A673 (cell line): ENCODE results near the gene FKBP2. TPM values are rescaled to one million over a fixed set of nuclear protein-coding genes. Genes with fewer than 3 reads are reported as not detected.

ENCODE experiments used
- BruUV-seq: library from RNA; stranded (reverse); fragments of 400-500 nt; replicated peaks from 2 replicates; lab custom pipeline; 2021; lab: Mats Ljungman, UMichigan
- CTCF ChIA-PET: fragments of 300-600 bp; sonication (Branson Sonifier 250); formaldehyde crosslinking; loops from one replicate; lab custom pipeline; 2022; ENCODE audit warnings: antibody characterized with exemption; lab: Charles Lee
- POLR2A ChIA-PET: fragments of 300-600 bp; sonication (Branson Sonifier 250); formaldehyde crosslinking; loops from one replicate; lab custom pipeline; 2022; ENCODE audit warnings: antibody characterized with exemption; ENCODE audit not compliant: low non-redundant PET; lab: Charles Lee
- DNase-seq: peaks from one replicate; pipeline ENCODE4 v3.0.0-alpha.2; 2015; ENCODE audit warnings: low spot score
- H3K27ac ChIP-seq: fragments of 200-600 bp; sonication (generic); 2 replicates; pipeline ENCODE4 v1.5.1; 2016; ENCODE audit warnings: mixed run types, low read depth, mild to moderate bottlenecking, mixed read lengths, antibody characterized with exemption, low read length; ENCODE audit not compliant: poor library complexity, severe bottlenecking
- H3K27me3 ChIP-seq: fragments of 200-600 bp; sonication (generic); replicated peaks from 2 replicates; pipeline ENCODE4 v1.6.1; 2017; ENCODE audit warnings: mixed run types, low read depth, mild to moderate bottlenecking, mixed read lengths, antibody characterized with exemption, low read length; ENCODE audit not compliant: insufficient read depth, poor library complexity
- H3K36me3 ChIP-seq: fragments of 200-600 bp; sonication (generic); 2 replicates; pipeline ENCODE4 v1.6.1; 2016; ENCODE audit warnings: mixed run types, mild to moderate bottlenecking, mixed read lengths, antibody characterized with exemption, low read length; ENCODE audit not compliant: insufficient read depth, poor library complexity, severe bottlenecking
- H3K4me1 ChIP-seq: fragments of 200-600 bp; sonication (generic); 2 replicates; pipeline ENCODE4 v1.6.1; 2017; ENCODE audit warnings: mixed run types, mild to moderate bottlenecking, mixed read lengths, antibody characterized with exemption, low read length; ENCODE audit not compliant: insufficient read depth, poor library complexity, severe bottlenecking
- H3K4me3 ChIP-seq: fragments of 200-600 bp; sonication (generic); 2 replicates; pipeline ENCODE4 v1.5.1; 2016; ENCODE audit warnings: low read depth, mixed run types, mild to moderate bottlenecking, mixed read lengths, low read length; ENCODE audit not compliant: poor library complexity, severe bottlenecking
- H3K9me3 ChIP-seq: fragments of 200-600 bp; sonication (generic); 2 replicates; pipeline ENCODE4 v1.6.1; 2016; ENCODE audit warnings: mixed run types, low read depth, mild to moderate bottlenecking, mixed read lengths, antibody characterized with exemption, low read length; ENCODE audit not compliant: poor library complexity, severe bottlenecking
- CTCF ChIP-seq: fragments of 300-800, 200-600 bp; sonication (generic); conservative IDR thresholded peaks from 2 replicates; pipeline ENCODE4 v1.5.1; 2017; ENCODE audit warnings: low read depth, mild to moderate bottlenecking, antibody characterized with exemption, low read length, moderate library complexity, mixed read lengths
- EZH2 ChIP-seq: fragments of 200-600 bp; sonication (generic); IDR thresholded peaks from 2 replicates; pipeline ENCODE4 v1.6.1; 2017; ENCODE audit warnings: borderline replicate concordance, low read depth, mild to moderate bottlenecking, mixed read lengths, antibody characterized with exemption, low read length; ENCODE audit not compliant: poor library complexity, severe bottlenecking
- intact Hi-C: fragments of 100-400 bp; cut with micrococcal nuclease; formaldehyde crosslinking; loops from one replicate; pipeline ENCODE4 v1.10.0; 2022; ENCODE audit not compliant: unreplicated experiment
- total RNA-seq: library from RNA; stranded (reverse); gene quantifications from 2 replicates; pipeline ENCODE4 v1.2.3, GENCODE V29; 2021

FKBP2 gene
- total RNA-seq, 1 experiment from 2014 or later, result 57.5 TPM

GRCh38 chr11:64230985-64231365 lies 9.9 kb upstream of the FKBP2 start:
- intact Hi-C loops, result no loop called here

GRCh38 chr11:64231546-64231945 lies 9.3 kb upstream of the FKBP2 start:
- no TSS peak for BruUV-seq
- TF ChIP-seq CTCF (no peak), EZH2 (no peak)
- intact Hi-C loops, result no loop called here
- no peak for DNase-seq
- peaks cover 27% of the 10 kb centered on the region for H3K4me1 ChIP-seq
- ChIA-PET CTCF (no interaction called here), POLR2A (no interaction called here)
- H3K4me3 ChIP-seq, result no peak overlapping the region
- no peaks in the 10 kb centered on the region for H3K36me3 ChIP-seq
- H3K27me3 ChIP-seq, result no peaks in the 10 kb centered on the region
- peak overlapping the region; percentile 37 for H3K27ac ChIP-seq
- H3K9me3 ChIP-seq, result no peaks in the 10 kb centered on the region

More at GRCh38 chr11:64230985-64231365, 9.9 kb upstream of the FKBP2 start:
- no peaks in the 10 kb centered on the region for H3K9me3 ChIP-seq
- no peak for DNase-seq
- ChIA-PET CTCF (no interaction called here), POLR2A (no interaction called here)
- H3K27ac ChIP-seq, result peak overlapping the region; percentile 70
- H3K4me1 ChIP-seq, result peaks cover 27% of the 10 kb centered on the region
- no peaks in the 10 kb centered on the region for H3K27me3 ChIP-seq
- no TSS peak for BruUV-seq
- no peak for TF ChIP-seq CTCF
- no peak for TF ChIP-seq EZH2
- no peaks in the 10 kb centered on the region for H3K36me3 ChIP-seq
- peak overlapping the region; percentile 54 for H3K4me3 ChIP-seq

GRCh38 chr11:64232182-64232966 lies 8.5 kb upstream of the FKBP2 start:
- peak overlapping the region; percentile 37 for H3K27ac ChIP-seq
- ChIA-PET POLR2A (no interaction called here), CTCF (interaction anchor here (0.8 kb wide), 1 partner anchor 28 kb away, joined by 5 read pairs; no protein-coding TSS in a partner anchor)
- no peaks in the 10 kb centered on the region for H3K27me3 ChIP-seq
- intact Hi-C loops, result no loop called here
- TF ChIP-seq CTCF (no peak), EZH2 (no peak)
- peaks cover 21% of the 10 kb centered on the region for H3K4me1 ChIP-seq
- H3K9me3 ChIP-seq, result no peaks in the 10 kb centered on the region
- DNase-seq, result no peak
- no TSS peak for BruUV-seq
- peaks cover 4% of the 10 kb centered on the region for H3K36me3 ChIP-seq
- no peak overlapping the region for H3K4me3 ChIP-seq
